ENCODE data around the gene DNAAF9. TPM values are rescaled to one million over a fixed set of nuclear protein-coding genes. Genes with fewer than 3 reads are reported as not detected.

The DNAAF9 gene
- polyA plus RNA-seq, 4 donors = 17.7 to 31.9 (median 26.3) TPM

DNA sequence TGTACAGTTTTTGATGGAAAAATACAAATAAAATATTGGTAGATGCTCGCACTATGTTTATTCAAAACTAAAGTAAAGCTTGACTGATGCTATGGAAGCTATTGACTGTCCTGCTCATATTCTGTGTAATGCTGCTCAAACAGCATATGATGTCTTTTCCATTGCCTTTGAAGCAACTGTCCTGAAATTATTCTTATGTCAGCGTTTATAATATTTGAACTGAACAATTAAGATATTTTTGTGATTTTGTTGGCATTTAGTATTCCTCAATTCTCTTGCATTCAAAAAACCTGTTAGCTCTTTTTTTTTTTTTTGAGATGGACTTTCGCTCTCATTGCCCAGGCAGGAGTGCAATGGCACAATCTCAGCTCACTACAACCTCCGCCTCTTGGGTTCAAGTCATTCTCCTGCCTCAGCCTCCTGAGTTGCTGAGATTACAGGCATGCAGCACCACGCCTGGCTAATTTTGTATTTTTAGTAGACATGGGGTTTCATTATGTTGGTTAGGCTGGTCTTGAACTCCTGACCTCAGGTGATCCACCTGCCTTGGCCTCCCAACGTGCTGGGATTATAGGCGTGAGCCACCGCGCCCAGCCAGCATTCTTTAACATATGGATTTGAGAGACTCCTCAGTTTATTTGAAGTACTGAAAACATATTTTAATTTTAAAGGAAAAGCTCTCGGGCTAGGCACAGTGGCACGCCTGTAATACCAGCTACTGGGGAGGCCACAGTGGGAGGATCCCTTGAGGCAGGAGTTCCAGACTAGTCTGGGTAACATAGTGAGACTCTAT, 5.3 kb upstream of the DNAAF9 start:
- no peak for DNase-seq (ENCODE audit: low read depth in 4 of 4, low spot score in 3 of 4)

DNA sequence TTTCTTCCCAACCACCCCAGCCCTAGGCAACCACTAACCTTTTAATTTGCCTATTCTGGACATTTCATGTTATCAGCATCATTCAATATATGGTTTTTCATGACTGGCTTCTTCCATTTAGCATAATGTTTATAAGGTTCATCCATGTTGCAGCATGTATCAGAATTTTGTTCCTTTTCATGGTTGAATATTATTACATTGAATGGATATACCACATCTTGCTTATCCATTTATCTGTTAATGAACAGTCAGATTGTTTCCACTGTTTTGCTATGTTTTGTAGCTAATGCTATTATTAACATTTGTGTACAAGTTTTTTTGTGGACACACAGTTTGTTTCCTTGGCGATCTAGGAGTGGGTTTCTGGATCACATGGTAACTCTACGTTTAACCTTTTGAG, 3.0 kb upstream of the DNAAF9 start:
- no peak for DNase-seq (ENCODE audit: low read depth in 4 of 4, low spot score in 3 of 4)

DNA sequence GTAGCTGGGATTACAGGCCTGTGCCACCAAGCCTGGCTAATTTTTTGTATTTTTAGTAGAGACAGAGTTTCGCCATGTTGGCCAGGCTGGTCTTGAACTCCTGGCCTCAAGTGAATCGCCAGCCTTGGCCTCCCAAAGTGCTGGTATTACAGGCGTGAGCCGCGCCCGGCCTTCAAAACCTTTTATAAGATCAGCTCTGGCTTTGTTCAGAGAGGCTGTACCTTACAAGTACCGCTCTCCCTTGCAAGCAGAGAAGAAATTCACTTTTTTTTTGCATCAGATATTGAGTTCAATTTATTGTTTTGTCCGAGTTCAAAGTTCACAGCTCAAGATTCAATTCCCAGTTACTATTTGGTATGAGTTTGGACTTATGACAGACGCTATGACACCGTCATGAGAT, 1.9 kb upstream of the DNAAF9 start:
- DNase-seq (ENCODE audit: low read depth in 4 of 4, low spot score in 3 of 4) = no peak

DNA sequence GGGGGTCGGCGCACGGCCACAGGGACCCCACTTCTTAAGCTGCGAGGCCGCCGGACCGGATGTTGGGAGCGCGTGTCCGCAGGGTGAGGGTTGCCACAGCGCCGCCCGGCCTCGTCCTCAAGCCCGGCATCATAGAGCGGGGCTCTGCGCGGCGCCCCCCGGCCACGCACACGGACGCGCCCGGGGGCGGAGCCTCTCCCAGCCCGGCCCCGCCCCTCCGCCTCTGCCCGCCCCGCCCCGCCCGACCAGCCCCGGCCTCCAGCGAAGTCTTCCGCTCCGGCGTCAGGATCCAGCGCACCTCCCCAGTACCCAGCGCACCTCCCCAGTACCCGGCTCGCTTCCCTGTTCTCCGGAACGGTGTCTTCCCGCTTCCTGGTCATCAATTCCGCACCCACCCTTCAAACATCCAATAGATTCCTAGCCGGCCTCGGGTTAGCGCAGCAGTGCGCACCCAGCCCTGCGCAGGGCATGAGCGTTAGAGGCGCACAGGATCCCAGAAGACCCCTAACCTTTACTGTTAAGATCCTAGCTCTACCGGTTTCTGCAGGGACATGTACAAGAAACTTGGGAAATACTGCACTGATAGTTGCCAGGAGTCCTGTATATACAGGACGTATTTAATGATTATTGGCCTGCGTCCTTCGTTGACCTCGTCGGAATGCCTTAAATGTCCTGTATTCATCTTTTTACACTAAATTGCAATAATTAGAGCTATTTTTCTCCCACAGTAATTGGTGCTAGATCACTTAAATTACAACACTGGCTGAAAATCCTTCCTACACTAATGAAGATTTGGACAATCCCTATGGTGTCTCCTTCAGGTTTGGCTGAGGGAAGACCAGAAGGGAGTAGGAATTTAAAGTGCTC, 535 bp upstream of the DNAAF9 start:
- DNase-seq (ENCODE audit: low read depth in 4 of 4, low spot score in 3 of 4) = peak in 3 of 4 donors; percentile 39 to 52 (median 40)

DNA sequence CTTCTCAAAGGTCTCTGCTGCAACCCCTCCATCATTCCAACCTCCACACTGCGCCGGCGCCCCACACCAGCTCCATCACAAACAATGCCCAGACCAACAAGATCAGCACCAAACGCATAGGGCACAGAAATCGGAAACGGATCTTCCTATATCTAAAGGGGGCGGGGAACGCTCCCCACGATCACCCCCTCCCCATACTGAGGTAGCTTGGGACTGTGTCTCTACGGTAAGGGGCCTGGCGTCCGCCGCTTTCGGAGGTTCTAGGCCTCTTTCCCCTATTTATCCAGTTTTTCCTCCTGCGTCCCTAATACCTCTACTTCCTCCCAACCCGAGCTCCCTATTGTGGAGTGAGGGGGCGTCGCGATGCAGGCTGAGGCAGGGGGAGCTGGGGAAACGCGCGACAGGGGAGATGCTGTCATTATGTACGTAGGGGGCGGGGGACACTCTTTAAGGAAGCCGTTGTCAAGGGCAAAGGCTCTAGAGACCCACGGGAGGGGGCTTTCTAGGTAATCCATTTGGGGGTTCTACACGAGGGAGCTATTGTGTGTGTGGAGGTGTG, 909 bp downstream of the DNAAF9 start:
- peak in 2 of 4 donors; percentile 19 to 22 for DNase-seq (ENCODE audit: low read depth in 4 of 4, low spot score in 3 of 4)

DNA sequence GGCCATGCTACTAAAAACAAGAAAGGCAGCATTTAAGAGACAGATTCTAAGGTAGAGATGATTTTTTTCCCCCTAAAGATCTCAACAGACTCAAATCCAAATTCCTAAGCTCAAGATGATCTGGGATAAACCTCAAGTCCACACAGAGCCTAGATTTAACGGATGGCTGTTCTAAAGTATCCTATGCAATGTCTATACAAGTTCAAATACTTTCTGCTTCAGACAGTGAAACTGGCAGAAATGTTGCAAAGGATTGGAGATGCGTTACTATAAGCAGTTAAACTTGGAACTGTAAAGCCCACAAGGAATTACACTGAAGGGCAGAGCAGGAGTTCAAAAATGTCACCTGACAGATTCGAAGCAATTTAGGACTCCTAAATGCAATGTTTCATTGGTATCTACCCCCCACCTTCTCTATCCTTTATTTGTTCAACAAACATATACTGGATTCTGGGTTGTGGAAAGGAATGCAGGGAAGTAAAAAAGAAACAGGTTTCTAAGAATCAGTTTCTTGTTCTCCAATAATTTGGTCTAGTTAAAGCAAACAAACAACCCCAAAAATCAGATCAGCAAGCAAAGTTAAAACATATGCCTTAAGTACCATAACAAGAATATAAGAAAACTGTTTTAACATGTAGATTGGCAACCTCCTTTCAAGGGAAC, 1.6 kb downstream of the DNAAF9 start:
- DNase-seq (ENCODE audit: low read depth in 4 of 4, low spot score in 3 of 4) = no peak

DNA sequence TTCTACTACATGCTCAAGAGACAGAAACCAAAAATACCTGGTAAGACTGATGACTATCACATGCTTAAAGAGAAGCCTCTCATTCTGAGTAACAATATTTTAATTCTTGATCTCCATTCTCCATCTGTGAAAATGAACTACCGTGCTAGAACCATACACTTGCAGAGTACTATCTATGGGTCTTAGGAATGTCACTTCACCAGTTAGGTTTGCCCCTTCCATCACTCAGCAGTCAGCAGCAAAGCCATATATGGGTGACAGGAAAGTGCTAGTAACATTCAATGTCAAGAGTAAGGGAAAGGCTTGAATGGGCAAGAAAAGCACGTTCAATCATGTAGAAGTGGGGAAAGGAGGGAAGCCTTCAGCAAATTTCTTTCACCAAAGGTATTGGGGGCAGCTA, 2.3 kb downstream of the DNAAF9 start:
- no peak for DNase-seq (ENCODE audit: low read depth in 4 of 4, low spot score in 3 of 4)

DNA sequence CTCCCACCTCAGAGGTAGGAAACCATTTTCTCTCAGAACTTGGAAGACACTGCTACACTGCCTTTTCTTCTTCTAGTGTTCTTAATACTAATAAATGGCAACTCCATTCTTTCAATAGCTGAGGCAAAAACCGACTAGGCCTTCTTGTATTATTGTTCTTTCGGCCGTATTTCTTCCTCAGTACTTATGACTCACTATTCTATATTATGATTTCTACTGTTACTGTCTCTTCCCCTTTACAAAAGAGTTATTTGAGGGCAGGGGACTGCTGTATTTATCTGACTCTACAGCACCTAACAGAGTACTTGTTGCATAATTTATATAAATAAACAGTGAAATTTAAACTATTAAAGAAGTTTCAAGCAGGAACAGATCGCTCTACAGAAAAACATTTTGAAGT, 3.1 kb downstream of the DNAAF9 start:
- no peak for DNase-seq (ENCODE audit: low read depth in 4 of 4, low spot score in 3 of 4)

DNA sequence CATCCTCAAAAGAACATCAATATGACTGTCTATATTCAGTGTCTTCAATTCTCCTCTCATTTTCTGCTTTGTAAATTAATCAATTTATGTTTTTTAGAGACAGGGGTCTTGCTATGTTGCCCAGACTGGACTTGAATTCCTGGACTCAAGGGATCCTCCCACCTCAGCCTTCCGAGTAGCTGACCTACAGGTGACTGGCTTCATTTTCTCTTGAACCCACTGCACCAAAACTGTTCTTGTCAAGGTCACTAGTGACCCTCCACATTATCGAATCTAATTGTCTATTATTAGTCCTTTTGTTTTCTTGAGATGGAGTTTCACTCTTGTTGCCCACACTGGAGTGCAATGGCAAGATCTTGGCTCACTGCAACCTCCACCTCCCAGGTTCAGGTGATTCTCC, 3.7 kb downstream of the DNAAF9 start:
- DNase-seq (ENCODE audit: low read depth in 4 of 4, low spot score in 3 of 4) = no peak

DNA sequence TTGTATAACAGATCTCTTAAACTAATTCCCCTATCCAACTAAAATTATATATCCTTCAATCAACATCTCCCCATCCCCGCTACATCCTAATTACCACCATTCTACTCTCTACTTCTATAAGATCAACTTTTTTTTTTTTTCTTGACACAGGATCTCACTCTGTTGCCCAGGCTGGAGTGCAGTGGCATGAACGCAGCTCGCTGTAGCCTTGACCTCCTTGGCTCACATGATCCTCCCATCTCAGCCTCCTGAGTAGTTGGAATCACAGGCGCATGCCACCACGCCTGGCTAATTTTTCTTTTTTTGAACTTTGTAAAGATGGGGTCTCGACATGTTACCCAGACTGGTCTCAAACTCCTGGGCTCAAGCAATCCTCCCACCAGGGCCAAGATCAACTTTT, 5.0 kb downstream of the DNAAF9 start:
- DNase-seq (ENCODE audit: low read depth in 4 of 4, low spot score in 3 of 4) = no peak

DNA sequence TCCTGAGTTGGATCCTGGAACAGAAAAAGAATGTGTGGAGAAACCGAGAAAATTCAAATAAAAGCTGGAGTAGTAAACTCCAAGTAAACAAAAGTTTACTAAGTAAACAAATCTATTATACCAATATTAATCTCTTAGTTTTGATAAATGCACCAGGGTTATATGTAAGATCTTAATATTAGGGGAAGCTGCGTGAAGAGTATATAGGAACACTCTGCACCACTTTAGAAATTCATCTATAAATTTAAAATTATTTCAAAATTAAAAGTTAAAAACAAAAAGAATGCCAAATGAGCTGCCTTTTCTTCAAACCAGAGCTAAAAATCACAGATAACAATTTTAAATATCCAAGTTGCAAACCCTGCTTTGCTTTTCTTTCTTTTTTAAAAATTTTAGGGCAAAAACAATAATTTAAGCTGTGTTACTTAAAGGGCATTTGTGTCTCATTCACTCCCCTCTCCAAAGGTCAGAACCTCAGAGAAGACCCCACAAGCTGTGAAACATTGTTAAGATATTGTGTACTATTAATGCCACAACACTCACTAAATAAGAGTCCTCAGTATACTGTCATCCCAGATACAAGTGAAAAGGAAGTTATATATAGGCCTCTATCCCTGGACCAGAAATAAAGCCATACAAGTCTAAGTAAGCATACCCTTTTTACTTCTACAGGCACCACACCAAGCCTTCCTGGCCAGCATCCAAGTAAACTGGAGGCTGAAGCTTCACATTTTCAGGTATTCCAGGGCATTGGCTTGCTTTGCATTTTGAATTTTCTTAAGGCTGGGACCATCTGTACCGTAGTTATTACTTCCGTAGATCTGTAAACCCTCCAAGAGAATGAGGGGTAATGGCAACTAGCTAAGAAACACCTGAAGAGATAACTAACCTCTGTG, 7.0 kb downstream of the DNAAF9 start:
- DNase-seq (ENCODE audit: low read depth in 4 of 4, low spot score in 3 of 4) = no peak

DNA sequence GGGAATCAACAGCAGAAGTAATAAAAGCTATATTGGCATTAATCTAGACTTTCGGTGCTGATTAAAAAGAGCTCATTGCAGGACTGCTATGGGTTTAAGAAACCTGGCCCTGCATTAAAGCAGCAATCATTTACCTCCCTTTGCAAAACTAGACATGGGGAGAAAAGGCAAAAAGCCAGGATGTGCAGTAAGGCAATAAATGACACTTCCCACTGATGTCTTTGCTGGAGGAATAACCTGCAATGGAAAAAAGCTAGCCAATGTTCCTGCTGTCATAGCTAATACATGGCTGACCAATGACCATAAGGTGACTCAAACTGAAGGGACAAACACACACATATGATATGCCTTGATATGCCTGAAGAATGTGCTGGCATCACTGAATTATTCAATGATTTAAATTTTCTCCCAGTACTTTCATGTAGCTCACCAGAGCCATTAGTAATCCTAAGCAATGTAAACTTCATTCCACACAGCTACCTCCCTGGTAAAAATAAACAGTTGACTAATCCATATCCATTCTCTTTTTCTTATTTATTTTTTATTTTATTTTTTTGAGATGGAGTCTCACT, 8.7 kb downstream of the DNAAF9 start:
- DNase-seq (ENCODE audit: low read depth in 4 of 4, low spot score in 3 of 4) = no peak

DNA sequence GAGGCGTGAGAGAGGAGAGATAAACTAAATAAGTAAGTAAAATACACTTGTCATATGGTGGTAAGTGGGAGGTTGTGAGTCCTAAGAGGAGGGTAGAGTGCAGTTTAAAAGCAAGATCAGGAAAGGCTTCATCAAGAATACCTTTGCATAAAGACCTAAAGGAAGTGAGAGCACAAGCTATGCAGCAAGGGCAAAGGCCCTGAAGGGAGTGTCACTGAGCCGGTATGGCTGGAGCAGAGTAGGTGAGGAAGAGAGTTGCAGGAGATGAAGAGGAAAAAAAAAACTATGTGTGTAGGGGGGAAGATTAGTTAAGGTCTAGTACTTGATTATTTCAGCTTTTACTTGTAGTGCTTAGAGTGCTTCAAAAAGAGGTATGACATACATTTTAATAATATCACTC, 11.0 kb downstream of the DNAAF9 start:
- no peak for DNase-seq (ENCODE audit: low read depth in 4 of 4, low spot score in 3 of 4)

DNA sequence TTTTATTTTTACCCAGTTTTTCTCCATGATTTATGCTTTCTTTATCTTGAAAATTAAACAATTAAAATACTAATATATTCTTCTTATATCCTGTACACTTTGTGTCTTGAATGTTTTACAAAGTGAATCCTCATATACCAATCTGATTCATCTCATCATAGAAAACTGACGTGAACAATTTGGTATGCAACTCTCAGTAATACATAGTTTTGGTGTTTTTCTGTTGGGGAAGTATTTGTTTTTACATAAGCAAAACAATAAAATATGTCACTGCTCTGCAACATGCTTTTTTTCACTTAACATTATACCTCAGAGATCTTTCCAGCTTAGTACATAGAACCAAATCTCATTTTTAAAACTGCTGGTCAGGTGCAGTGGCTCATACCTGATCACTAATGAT, 14.7 kb downstream of the DNAAF9 start:
- no peak for DNase-seq (ENCODE audit: low read depth in 4 of 4, low spot score in 3 of 4)

DNA sequence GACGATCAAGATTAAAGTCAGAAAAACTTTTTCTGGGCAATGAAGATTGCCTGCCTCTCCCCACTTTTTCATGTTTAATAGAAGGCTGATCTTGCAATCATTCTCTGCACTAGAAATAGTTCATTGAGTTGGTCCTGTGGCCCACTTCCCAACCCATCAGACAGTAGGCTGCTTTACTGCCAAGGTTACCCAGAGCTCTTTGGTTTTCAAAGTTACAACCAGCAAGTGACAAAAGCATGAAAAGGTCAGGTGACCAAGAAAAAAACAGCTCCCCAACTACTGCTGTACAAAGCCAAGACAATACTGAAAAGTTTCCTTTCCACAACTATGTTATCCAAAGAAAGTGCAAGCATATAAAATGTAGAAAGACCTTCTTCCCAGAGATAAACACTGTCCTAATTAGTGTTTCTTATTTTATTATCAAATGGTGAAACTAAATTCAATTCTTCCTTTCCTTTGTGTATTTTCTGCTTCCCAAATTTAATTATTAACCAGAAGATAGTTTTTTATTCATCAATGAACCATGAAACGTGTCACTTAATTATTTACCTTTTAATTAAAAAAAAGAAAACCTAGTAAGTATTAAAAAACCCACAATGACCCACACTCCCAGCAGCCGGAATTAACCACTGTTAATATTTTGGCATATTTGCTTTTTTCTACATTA, 16.6 kb downstream of the DNAAF9 start:
- DNase-seq (ENCODE audit: low read depth in 4 of 4, low spot score in 3 of 4) = peak in 3 of 4 donors; percentile 31 to 46 (median 41)

DNA sequence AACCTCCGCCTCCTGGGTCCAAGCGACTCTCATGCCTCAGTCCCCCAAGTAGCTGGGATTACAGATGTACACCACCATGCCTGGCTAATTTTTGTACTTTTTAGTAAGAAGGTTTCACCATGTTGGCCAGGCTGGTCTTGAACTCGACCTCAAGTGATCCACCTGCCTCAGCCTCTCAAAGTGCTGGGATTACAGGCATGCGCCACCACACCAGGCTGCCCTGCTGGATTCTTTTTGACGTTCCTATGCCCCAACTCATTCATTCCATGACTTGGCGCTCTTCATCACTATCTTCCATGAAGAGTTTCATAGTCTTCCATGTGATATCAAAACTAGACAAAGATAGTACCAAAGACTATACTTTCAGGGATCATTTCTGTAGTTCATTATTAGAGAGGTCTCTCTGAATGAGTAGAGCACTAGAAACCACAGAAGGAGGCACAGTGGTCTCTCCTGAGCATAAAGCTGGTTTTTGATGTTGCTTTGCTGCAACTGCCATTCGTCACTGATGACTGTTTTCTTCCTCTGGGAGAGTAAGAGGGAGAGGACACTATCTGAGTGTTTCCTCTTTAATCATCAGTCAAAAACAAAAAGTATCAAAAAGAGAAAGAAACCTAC, 23.5 kb downstream of the DNAAF9 start:
- no peak for DNase-seq (ENCODE audit: low read depth in 4 of 4, low spot score in 3 of 4)

DNA sequence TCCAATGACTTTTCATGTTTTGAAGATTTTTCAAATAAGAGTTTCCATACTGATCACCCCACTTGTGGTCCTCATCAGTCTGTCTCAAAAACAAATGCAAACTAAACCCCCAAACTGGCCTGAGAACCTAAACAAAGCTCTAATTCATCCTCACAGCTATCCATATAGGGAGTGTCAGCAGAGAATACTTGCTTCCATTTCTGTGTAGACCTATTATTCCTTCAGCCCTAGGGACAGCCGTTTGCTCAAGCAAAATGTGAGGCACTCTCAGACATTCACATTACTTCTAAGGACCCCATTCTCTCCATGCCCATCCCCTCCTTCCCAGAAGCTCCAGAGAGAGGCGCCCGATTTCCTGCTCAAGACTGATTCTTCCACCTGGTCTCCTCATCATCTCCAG, 24.6 kb downstream of the DNAAF9 start:
- no peak for DNase-seq (ENCODE audit: low read depth in 4 of 4, low spot score in 3 of 4)

DNA sequence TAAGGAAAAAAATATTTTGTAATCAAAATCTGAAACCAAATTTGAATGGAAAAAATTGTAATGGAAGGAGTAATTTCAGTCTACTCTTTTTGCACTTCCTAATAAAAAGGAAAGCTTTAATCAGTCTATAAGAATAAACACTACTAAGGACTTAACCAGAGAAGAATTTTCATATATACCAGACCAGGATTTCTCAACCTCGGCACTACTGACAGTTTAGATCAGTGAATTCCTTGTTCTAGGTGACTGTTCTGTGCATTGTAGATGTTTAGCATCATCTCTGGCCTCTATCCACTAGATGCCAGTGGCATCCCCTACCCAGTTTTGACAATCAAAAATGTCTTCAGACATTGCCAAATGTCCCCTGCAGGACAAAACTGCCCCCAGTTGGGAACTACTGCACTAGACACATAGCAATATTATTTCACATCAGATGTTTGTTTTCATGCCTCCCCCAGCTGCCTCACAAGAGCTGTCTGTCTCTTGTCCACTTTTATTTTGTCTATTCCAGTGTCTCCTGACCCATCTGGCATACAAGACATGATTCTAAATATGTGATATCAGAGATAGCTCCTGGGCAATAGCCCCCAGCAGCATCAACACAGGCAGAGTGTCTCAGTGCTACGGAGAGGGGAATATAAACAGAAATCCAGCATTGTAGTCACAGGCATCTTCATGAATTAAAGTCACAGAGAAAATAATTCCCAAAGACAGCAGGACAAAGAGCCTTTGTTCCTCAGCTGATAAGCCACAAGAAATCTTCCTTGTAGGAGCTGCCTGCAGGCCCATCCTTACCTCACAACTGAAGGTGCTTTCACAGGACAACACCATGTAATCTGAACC, 27.0 kb downstream of the DNAAF9 start:
- DNase-seq (ENCODE audit: low read depth in 4 of 4, low spot score in 3 of 4) = no peak
